ENCODE measurements around the gene PTCHD1. TPM values are rescaled to one million over a fixed set of nuclear protein-coding genes. Genes with fewer than 3 reads are reported as not detected.

PTCHD1 gene
- total and polyA plus RNA-seq, 5 experiments from 2014 or later, result not detected

DNA sequence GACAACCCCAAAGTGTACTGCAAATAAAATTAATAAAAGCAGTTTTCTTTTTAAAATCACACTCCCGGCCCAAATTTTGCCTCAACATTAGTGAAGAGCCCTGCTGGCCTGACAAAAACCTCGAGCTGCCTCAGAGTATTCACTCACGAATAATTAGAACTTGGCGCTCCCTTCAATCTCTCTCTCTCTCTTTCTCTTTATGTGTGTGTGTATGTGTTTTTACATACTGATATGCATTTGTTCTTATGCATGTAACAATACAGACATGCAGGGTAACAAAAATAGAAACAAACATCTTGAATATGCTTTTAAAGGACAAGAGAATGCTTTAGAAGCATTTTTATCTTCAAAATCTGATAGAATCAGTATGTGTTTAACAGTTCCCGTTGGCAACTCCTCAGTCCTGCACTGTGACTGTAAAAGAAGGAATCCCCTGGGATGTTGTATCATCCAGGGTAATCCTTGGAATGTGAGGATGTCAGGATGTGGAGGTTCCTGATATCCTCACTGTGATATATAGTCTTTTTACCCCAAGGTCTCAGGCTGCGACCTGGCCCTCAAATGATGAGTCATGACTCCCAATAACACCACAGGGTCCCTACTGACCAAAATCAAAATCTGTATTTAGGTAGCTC lies 53.0 kb downstream of the PTCHD1 start:
- no peak for ATAC-seq
- POLR2A ChIA-PET, result no interaction called here
- DNase-seq, result no peak
- H3K36me3 Mint-ChIP-seq, result no peaks in the 10 kb centered on the region
- no peak overlapping the region for H3K4me3 Mint-ChIP-seq
- peaks cover 0 to 2% (median 0%) of the 10 kb centered on the region in 9 donors for H3K9me3 Mint-ChIP-seq
- no peak overlapping the region for H3K27ac Mint-ChIP-seq
- no peaks in the 10 kb centered on the region for H3K27me3 Mint-ChIP-seq
- H3K4me1 Mint-ChIP-seq, result no peaks in the 10 kb centered on the region

GRCh38 chrX:23389196-23389792 lies 54.6 kb downstream of the PTCHD1 start:
- Mint-ChIP-seq H3K27ac (no peak overlapping the region), H3K27me3 (no peaks in the 10 kb centered on the region), H3K36me3 (no peaks in the 10 kb centered on the region), H3K9me3 (peaks cover 0 to 2% (median 0%) of the 10 kb centered on the region in 9 donors), H3K4me1 (no peaks in the 10 kb centered on the region), H3K4me3 (no peak overlapping the region)
- ATAC-seq (no peak), DNase-seq (no peak)
- POLR2A ChIA-PET, result no interaction called here

DNA sequence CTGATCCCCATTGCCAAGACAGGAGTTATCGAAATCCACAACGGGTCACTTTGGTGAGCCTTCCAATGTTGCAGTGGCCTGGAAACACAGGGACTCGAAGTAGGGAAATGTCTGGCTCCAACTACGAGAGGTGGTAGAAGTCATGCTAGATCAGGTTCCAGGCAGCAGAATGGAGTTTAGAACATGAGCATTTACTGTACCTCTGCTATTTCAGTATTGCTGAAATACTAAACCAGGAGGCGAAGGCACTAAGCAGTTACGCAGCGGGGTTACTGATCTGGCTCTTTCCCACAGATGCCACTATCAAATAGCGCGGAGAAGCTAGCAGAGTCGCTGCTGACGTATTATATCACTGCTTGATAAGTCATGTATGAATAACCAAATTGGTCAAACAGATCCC lies 56.3 kb downstream of the PTCHD1 start:
- no peaks in the 10 kb centered on the region for H3K27me3 Mint-ChIP-seq
- no peak overlapping the region for H3K4me3 Mint-ChIP-seq
- H3K36me3 Mint-ChIP-seq, result no peaks in the 10 kb centered on the region
- H3K9me3 Mint-ChIP-seq, result peaks cover 0 to 2% (median 0%) of the 10 kb centered on the region in 9 donors
- no peak overlapping the region for H3K27ac Mint-ChIP-seq
- DNase-seq, result no peak
- POLR2A ChIA-PET, result no interaction called here
- ATAC-seq, result no peak
- H3K4me1 Mint-ChIP-seq, result no peaks in the 10 kb centered on the region

- DNase-seq, result no peak
- Mint-ChIP-seq H3K36me3 (no peaks in the 10 kb centered on the region), H3K27ac (no peak overlapping the region), H3K4me1 (no peaks in the 10 kb centered on the region), H3K4me3 (no peak overlapping the region), H3K27me3 (no peaks in the 10 kb centered on the region), H3K9me3 (peaks cover 0 to 2% (median 0%) of the 10 kb centered on the region in 9 donors)
- POLR2A ChIA-PET, result no interaction called here
- no peak for ATAC-seq
Observed at GRCh38 chrX:23392195-23392594, 57.5 kb downstream of the PTCHD1 start.

- Mint-ChIP-seq H3K36me3 (no peaks in the 10 kb centered on the region), H3K4me3 (no peak overlapping the region), H3K27me3 (no peaks in the 10 kb centered on the region), H3K27ac (no peak overlapping the region), H3K4me1 (no peaks in the 10 kb centered on the region), H3K9me3 (peaks cover 0 to 2% (median 0%) of the 10 kb centered on the region in 9 donors)
- POLR2A ChIA-PET, result no interaction called here
- ATAC-seq, result no peak
- no peak for DNase-seq
Observed at GRCh38 chrX:23394421-23394820, 59.8 kb downstream of the PTCHD1 start.

DNA sequence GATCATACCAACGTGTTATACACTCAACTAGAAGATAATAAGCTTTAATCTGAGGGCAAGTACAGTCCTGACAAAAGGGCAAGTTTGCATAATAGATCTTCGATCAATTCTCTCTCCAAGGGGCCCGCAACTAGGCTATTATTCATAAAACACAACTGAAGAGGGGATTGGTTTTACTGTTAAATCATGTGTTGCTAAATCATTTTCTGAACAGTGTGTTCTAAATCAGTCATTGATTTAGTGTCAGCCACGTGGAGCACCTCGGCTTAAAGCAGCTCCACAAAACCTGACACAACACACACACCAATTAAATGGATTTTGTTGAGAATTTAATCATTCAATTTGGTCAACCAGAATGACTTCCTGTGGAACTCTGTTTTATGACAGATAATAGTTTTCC lies 61.6 kb downstream of the PTCHD1 start:
- H3K36me3 Mint-ChIP-seq, result no peaks in the 10 kb centered on the region

DNA sequence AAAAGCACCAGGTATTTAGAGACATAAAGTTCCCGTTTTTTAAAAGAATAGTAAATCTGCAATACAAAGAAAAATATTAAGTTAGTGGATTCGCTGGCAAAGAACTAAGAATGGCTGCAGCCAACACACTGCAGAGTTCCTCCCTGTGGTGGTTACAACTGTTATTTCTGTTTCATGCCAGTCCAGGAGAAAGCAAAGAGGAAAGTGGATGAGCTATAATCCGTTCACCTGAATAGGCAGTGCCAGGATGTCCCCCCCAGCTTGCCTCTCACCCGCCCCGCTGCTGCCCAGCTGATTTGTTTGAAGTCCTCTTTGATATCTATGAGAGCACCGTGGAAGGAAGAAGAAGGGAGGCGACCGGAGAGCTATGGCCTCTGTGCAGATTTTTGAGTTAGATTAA lies 63.9 kb downstream of the PTCHD1 start:
- H3K27ac Mint-ChIP-seq, result no peak overlapping the region
- peaks cover 0 to 4% (median 0%) of the 10 kb centered on the region in 5 donors for H3K27me3 Mint-ChIP-seq
- POLR2A ChIA-PET, result no interaction called here
- H3K4me3 Mint-ChIP-seq, result no peak overlapping the region
- DNase-seq, result no peak
- H3K36me3 Mint-ChIP-seq, result no peaks in the 10 kb centered on the region
- ATAC-seq, result no peak
- peaks cover 0 to 2% (median 0%) of the 10 kb centered on the region in 9 donors for H3K9me3 Mint-ChIP-seq
- no peaks in the 10 kb centered on the region for H3K4me1 Mint-ChIP-seq

More for the DNA sequence above, 61.6 kb downstream of the PTCHD1 start:
- DNase-seq (no peak), ATAC-seq (no peak)
- peaks cover 0 to 4% (median 0%) of the 10 kb centered on the region in 5 donors for H3K27me3 Mint-ChIP-seq
- POLR2A ChIA-PET, result no interaction called here
- no peaks in the 10 kb centered on the region for H3K4me1 Mint-ChIP-seq
- H3K4me3 Mint-ChIP-seq, result no peak overlapping the region
- H3K27ac Mint-ChIP-seq, result no peak overlapping the region
- H3K9me3 Mint-ChIP-seq, result peaks cover 0 to 2% (median 0%) of the 10 kb centered on the region in 9 donors

DNA sequence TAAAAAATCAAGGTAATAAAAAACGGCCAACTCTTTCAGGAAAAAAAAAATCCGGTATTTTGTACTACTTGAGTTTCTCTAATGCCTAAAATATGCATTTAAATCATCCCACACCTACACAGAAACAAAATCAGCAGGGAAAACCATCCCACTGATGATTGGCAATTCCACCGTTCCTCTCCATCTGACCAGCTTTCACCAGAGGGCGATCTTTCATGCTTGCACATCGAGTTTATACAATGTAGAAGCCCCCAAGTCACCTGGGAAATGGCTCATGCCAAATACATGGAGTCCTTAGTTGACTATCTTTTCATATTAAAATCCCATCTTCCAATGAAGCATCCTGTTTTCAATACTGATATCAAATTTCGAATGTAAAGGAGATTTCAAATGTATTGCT lies 69.2 kb downstream of the PTCHD1 start:
- no peaks in the 10 kb centered on the region for H3K4me1 Mint-ChIP-seq
- H3K27me3 Mint-ChIP-seq, result peaks cover 0 to 4% (median 0%) of the 10 kb centered on the region in 5 donors
- H3K27ac Mint-ChIP-seq, result no peak overlapping the region
- DNase-seq, result no peak
- H3K36me3 Mint-ChIP-seq, result no peaks in the 10 kb centered on the region
- no peak overlapping the region for H3K4me3 Mint-ChIP-seq
- no peak for ATAC-seq
- POLR2A ChIA-PET, result no interaction called here
- peaks cover 0 to 2% (median 0%) of the 10 kb centered on the region in 9 donors for H3K9me3 Mint-ChIP-seq

GRCh38 chrX:23422912-23423311 lies 88.3 kb downstream of the PTCHD1 start:
- H3K27ac Mint-ChIP-seq, result no peak overlapping the region
- no peak for ATAC-seq
- no peak overlapping the region for H3K4me3 Mint-ChIP-seq
- H3K4me1 Mint-ChIP-seq, result no peaks in the 10 kb centered on the region
- peaks cover 0 to 19% (median 0%) of the 10 kb centered on the region in 3 donors for H3K36me3 Mint-ChIP-seq
- peaks cover 0 to 76% (median 34%) of the 10 kb centered on the region in 9 donors for H3K9me3 Mint-ChIP-seq
- H3K27me3 Mint-ChIP-seq, result no peaks in the 10 kb centered on the region
- POLR2A ChIA-PET, result no interaction called here
- DNase-seq, result no peak

GRCh38 chrX:23434356-23434884 lies 99.8 kb downstream of the PTCHD1 start:
- H3K4me1 Mint-ChIP-seq, result no peaks in the 10 kb centered on the region
- peaks cover 0 to 18% (median 0%) of the 10 kb centered on the region in 3 donors for H3K36me3 Mint-ChIP-seq
- no peak for ATAC-seq
- H3K27ac Mint-ChIP-seq, result no peak overlapping the region
- peaks cover 0 to 30% (median 6%) of the 10 kb centered on the region in 9 donors for H3K9me3 Mint-ChIP-seq
- POLR2A ChIA-PET, result no interaction called here
- no peak overlapping the region for H3K4me3 Mint-ChIP-seq
- H3K27me3 Mint-ChIP-seq, result peaks cover 0 to 13% (median 0%) of the 10 kb centered on the region in 5 donors
- DNase-seq, result no peak

GRCh38 chrX:23435108-23435507 lies 100.5 kb downstream of the PTCHD1 start:
- Mint-ChIP-seq H3K4me3 (no peak overlapping the region), H3K9me3 (peaks cover 0 to 24% (median 5%) of the 10 kb centered on the region in 9 donors), H3K27ac (no peak overlapping the region), H3K4me1 (no peaks in the 10 kb centered on the region), H3K36me3 (peaks cover 0 to 12% (median 0%) of the 10 kb centered on the region in 3 donors), H3K27me3 (peaks cover 0 to 9% (median 0%) of the 10 kb centered on the region in 5 donors)
- ATAC-seq (no peak), DNase-seq (no peak)
- POLR2A ChIA-PET, result no interaction called here

DNA sequence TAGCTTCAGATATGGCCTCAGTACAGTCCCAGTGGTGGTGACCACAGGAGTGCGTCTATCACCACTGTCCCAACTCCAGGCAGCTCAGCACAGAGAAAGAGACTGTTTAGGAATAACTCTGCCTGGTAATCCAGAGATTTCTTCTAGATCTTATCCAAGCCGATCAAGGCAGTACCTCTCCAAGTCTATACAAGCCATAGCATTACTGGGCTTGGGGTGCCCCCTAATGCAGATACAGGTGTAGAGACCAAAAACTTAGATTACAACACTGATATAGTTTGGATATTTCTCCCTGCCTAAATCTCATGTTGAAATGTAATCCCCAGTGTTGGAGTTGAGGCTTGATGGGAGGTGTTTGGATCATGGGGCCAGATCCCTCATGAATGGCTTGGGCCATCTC lies 100.9 kb downstream of the PTCHD1 start:
- H3K36me3 Mint-ChIP-seq, result peaks cover 0 to 9% (median 0%) of the 10 kb centered on the region in 3 donors
- H3K4me1 Mint-ChIP-seq, result no peaks in the 10 kb centered on the region
- no peak overlapping the region for H3K4me3 Mint-ChIP-seq
- POLR2A ChIA-PET, result no interaction called here
- ATAC-seq (no peak), DNase-seq (no peak)
- H3K27ac Mint-ChIP-seq, result no peak overlapping the region
- H3K27me3 Mint-ChIP-seq, result peaks cover 0 to 9% (median 0%) of the 10 kb centered on the region in 5 donors
- peaks cover 0 to 19% (median 5%) of the 10 kb centered on the region in 9 donors for H3K9me3 Mint-ChIP-seq

- Mint-ChIP-seq H3K27ac (no peak overlapping the region), H3K4me1 (no peaks in the 10 kb centered on the region), H3K9me3 (peaks cover 0 to 25% (median 4%) of the 10 kb centered on the region in 9 donors), H3K27me3 (peaks cover 0 to 9% (median 0%) of the 10 kb centered on the region in 5 donors), H3K4me3 (no peak overlapping the region), H3K36me3 (peaks cover 0 to 9% (median 0%) of the 10 kb centered on the region in 3 donors)
- DNase-seq, result no peak
- no peak for ATAC-seq
- POLR2A ChIA-PET, result no interaction called here
Observed at GRCh38 chrX:23436875-23437274, 102.2 kb downstream of the PTCHD1 start.
